Erythroblast (primary cell): Measurements from ENCODE around the gene AKAP13.

Source experiments
- DNase-seq, 2 experiments: peaks; one replicate each; lab custom pipeline; 2025; lab: John Stamatoyannopoulos, UW
- GATA1 ChIP-seq: IDR thresholded peaks from 2 replicates; pipeline ENCODE4 v1.6.1; 2011; ENCODE audit warnings: low read depth, mild to moderate bottlenecking, control low read depth, low read length, moderate library complexity
- POLR2A ChIP-seq: IDR thresholded peaks from 2 replicates; pipeline ENCODE4 v1.6.1; 2011; ENCODE audit warnings: mild to moderate bottlenecking, low read length

AKAP13 gene

DNA sequence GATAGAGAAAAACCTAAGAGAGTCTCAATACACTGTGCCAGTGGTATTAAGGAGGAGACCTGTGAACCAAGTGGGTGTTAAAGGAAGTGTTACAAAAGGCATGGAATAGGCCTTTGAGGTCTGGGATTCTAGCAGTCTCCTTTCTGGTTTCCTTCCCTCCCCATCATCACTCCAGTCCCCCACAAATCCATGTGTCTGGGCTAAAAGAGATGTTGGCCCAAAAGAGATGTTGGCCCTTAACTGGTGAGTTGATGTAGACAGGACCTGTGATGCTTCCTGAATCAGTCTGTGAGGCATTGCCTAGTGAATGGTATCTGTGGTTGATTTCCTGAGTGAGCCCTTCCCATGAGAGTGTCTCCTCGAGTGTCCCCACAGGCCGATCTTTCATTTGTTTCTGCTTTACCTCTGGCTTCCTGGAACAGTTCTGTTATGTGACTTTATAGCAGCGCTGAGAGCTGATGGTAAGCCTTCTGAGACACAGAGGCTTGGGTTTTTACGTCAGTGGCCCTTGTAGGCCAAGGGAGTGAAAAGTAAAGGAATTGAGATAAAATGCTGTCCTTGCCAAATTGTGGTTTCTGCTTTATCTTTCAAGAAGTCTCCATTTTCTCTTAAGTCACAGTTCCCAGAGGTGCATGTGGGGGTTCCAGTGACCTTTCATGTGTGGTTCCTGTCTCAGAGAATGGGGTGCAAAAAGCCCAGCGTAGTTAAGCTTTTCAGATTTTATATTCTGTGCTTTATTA is 326.5 kb downstream of the AKAP13 start:
- peak; percentile 54 for TF ChIP-seq POLR2A
- no peak for TF ChIP-seq GATA1
- DNase-seq, result peak; percentile 67 to 79

DNA sequence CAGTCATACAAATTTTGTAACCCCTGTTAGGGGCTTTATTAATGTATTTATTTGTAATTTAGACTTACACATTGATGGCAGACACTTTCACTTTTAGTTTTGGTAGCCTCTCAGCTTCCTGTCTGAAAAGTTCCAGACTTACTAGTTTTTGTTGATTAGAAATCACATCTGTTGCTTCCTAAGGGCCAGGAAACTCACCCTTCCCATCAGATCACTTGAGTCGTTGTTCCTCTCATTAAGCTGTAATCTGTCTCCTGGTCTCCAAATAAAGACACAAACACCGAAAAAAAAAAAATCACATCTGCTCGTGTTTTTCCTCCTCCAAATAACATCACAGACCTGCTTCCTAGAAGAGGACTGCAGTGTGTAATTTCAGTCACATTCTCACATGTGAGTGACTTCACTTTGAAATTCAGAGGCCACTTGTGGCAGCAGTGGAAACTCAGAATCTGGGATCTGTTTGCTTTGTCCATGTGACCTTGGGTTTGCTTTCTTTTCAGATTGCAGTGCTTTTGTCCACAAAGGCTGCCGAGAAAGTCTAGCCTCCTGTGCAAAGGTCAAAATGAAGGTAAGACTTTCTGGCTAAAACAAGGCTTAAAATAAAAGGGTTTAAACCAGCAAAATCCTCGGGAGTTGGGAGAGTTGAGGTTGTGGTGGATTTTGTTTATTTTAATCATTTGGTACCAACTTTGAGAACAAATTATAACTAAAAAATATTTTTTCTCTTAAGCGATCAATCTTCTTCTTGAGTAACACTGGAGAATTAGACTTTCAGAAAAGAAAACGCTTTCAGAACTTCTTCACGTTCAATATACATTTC is 327.3 kb downstream of the AKAP13 start:
- TF ChIP-seq POLR2A (no peak), GATA1 (no peak)
- peak in 1 of 2 experiments; percentile 20 for DNase-seq

GRCh38 chr15:85708402-85708941 is 328.1 kb downstream of the AKAP13 start:
- DNase-seq, result no peak
- TF ChIP-seq GATA1 (no peak), POLR2A (no peak)

DNA sequence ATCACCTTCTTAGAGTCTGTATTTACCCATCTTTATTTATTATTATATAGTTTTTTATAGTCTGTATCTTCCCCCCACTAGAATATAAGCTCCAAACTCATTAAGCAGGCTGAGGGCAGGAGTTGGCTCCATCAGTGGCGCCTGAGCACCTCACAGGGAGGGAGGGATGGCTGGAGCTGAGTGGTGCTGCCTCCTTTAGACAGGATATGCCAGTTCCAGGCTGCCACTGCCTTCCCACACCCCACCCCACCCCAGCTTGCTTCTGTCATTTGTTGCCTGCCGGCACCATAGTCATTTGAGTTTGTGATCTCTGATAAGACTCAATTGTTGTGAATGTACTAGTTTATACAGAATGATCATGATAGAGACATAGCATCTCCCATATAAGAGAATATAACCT is 328.8 kb downstream of the AKAP13 start:
- TF ChIP-seq POLR2A (no peak), GATA1 (no peak)
- no peak for DNase-seq

DNA sequence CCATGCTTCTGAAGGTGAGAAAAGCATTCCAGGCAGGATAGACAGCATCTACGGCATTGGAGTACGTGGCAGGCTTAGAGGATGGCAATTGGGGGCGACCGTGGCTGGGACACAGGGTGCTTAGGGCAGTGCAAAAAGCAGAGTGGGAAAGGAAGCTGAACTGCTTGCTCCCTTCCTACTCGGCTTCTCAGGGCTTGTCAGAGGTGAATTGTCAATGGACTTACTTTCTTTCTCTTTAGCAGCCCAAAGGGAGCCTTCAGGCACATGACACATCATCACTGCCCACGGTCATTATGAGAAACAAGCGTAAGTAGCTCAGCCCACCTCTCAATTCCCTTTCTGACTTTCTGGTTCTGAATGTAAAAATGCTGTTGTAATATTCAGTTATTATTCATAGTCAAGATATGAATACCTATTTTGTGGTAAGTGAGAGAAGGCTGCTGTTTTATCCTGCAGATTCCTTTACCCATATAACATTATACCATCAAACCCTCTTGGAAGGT is 330.0 kb downstream of the AKAP13 start:
- DNase-seq, result no peak
- no peak for TF ChIP-seq GATA1
- TF ChIP-seq POLR2A, result no peak

DNA sequence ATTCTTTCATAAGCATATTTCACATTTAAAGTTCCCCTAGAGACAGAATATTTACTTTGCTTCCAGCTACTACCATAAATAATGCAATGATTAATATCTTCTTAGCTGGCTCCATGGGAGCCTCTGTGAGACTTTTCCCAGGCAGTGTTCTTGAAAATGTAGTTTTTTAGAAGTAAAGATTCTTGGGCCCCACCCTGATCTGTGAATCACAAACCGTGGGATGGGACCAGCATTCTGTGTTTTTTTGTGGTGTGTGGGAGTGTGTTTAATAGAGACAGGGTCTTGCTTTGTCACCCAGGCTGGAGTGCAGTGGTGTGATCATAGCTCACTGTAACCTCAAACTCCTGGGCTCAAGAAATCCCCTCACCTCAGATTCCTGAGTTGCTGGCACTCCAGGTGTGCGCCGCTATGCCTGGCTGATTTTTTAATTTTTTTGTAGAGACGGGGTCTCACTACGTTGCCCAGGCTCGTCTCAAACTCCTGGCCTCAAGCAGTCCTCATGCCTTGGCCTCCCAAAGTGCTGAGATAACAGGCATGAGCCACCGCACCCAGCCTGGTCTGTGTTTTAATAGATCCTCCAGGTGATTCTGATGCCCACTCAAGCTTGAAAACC is 331.3 kb downstream of the AKAP13 start:
- no peak for TF ChIP-seq GATA1
- TF ChIP-seq POLR2A, result no peak
- no peak for DNase-seq

DNA sequence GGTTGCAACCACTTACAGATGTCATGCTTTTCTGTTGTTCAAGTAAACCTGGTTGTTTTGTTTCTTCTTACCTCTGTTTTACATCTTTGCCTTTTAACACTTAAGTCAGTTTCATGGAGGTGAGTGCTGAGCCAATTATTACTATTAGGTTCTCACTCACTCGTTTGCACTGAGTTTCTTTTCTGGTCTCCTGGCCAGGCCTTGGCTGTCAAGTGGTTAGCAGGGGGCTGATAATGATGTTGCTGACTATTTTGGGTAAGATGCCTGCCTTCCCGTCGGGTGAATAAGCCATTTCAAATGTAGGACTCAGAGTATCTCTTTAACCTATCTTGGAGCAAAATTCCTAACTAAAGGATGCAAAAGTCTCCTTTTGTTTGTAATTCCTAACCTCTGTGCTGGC is 335.9 kb downstream of the AKAP13 start:
- no peak for TF ChIP-seq GATA1
- TF ChIP-seq POLR2A, result no peak
- DNase-seq, result no peak

DNA sequence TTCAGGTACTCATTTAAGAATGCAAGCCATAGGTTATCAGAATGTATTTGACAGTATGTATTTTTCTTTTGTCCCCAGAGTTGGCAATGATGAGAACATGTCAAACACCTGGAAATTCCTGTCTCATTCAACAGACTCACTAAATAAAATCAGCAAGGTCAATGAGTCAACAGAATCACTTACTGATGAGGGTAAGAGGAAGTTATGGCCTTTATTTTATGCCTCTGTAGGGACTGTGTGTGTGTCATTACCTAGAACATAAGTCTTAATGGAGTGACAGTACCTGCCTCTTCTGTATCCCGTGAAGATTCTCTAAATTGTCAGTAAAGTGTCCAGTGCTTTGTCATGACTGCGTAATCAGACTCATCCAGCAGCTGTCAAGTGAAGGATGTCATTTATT is 336.8 kb downstream of the AKAP13 start:
- DNase-seq, result no peak
- TF ChIP-seq GATA1 (no peak), POLR2A (no peak)

DNA sequence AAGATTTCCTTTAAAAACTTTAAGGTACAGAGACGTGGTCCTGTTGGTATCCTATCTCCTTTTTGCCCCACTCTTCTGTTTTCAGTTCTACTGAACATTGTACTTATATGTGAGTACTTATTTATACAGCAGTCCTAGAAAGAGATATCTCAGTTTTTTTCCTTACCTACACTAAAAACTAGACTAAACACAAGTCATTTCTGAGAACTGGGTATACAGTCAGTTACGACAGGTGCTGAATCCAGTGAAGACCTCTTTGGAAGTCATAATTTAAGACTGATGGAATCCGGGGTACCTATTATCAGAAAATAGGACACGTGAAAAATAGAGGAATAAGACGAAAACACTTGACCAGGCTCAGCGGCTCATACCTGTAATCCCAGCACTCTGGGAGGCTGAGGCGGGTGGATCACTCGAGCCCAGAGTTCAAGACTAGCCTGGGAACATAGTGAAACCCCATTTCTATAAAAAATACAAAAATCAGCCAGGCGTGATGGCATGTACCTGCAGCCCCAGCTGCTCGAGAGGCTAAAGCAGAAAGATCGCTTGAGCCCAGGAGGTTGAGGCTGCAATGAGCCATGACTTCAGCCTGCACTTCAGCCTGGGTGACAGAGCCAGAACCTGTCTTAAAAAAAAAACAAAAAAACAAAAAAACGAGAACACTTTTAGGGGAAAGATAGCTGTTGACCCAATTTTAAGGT is 338.0 kb downstream of the AKAP13 start:
- TF ChIP-seq POLR2A (no peak), GATA1 (no peak)

DNA sequence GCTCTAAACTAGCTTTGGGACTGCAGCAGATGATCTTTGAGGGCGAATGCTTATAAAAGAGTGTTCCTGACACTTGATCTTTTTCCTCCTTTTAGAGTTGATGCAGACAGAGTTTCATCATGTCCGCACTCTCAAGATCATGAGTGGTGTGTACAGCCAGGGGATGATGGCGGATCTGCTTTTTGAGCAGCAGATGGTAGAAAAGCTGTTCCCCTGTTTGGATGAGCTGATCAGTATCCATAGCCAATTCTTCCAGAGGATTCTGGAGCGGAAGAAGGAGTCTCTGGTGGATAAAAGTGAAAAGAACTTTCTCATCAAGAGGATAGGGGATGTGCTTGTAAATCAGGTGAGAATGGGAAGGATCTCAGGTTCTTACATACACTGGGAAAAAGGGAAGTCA is 338.6 kb downstream of the AKAP13 start:
- no peak for TF ChIP-seq GATA1
- no peak for TF ChIP-seq POLR2A
- no peak for DNase-seq

More for the DNA sequence above, 338.0 kb downstream of the AKAP13 start:
- DNase-seq, result no peak

DNA sequence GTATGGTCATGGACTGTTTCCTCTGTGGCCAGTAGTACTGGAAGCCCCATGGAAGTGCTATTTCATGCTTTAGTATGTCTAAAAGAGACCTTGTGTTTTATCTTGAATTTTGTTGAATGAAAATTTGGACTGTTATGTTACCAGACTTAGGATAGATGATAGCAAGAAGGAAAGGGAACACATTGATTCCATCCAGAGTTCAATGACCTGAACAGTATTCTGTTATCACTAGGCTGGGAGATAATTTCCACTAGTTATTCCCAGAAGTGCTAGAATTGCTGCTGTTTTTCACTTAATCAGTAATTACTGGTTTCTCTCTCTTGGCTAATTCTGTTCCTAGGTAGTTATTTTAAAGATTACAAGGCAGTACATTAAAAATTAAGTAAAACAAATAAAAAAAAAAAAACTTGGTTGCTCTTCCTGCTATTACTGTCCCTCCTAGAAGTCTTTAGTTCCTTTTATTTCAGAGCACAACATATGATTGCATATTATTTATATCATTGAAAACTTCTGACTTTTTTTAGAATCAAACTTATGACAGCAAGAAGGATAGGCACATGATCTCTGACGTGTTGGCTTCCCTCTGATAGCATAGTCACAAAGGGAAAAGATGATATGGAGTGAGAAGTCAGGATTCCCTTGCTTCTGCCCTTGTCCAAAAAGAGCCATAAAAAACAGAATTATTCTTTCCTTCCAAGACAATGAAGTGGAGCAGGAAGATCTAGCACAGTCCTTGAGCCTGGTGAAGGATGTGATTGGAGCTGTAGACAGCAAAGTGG is 342.2 kb downstream of the AKAP13 start:
- DNase-seq, result no peak
- TF ChIP-seq GATA1 (no peak), POLR2A (no peak)

- TF ChIP-seq POLR2A (no peak), GATA1 (no peak)
- DNase-seq, result no peak
Measured at GRCh38 chr15:85723960-85724945, 343.9 kb downstream of the AKAP13 start.
